ENCODE measurements around the gene RAI1.

- TF ChIP-seq ZFP36 (IDR thresholded peaks at IDR 0.05; ENCODE audit: borderline replicate concordance, low read depth, low read length, partially characterized antibody) (no peak), NR1H2 (CRISPR knock-in tag; IDR thresholded peaks at IDR 0.05; ENCODE audit: borderline replicate concordance, low read depth) (no peak), JUNB (CRISPR knock-in tag; IDR thresholded peaks at IDR 0.05; ENCODE audit: borderline replicate concordance) (no peak), ZNF317 (CRISPR knock-in tag; IDR thresholded peaks at IDR 0.05) (no peak), CTCF (CRISPR knock-in tag; IDR thresholded peaks at IDR 0.05) (no peak), ZSCAN20 (CRISPR knock-in tag; IDR thresholded peaks at IDR 0.05; ENCODE audit: borderline replicate concordance) (no peak), CENPBD1 (CRISPR knock-in tag; IDR thresholded peaks at IDR 0.05; ENCODE audit: borderline replicate concordance, low read depth) (no peak), TFDP1 (CRISPR knock-in tag; IDR thresholded peaks at IDR 0.05; ENCODE audit: borderline replicate concordance) (no peak), RBFOX2 (IDR thresholded peaks at IDR 0.05; ENCODE audit: low read depth, low read length) (no peak), REPIN1 (CRISPR knock-in tag; IDR thresholded peaks at IDR 0.05; ENCODE audit: borderline replicate concordance, low read depth) (no peak), FOSL1 (CRISPR knock-in tag; IDR thresholded peaks at IDR 0.05; ENCODE audit: borderline replicate concordance) (no peak), POLR2A (IDR thresholded peaks at IDR 0.05; ENCODE audit: insufficient read depth in 1 of 2, low read depth in 2 of 2, low read length in 2 of 2) (no peak)
These were observed 161.8 kb downstream of the RAI1 start for GRCh38 chr17:17843096-17843495.

All from HepG2 (cell line).